HPDE6-E6E7 (cell line): ENCODE data around the gene BSN.

Experiments used
- DNase-seq: peaks from one replicate; pipeline ENCODE4 v3.0.0; 2011; ENCODE audit warnings: missing footprints; ENCODE audit errors: extremely low spot score

Gene BSN

GRCh38 chr3:49654955-49655556 is 100.8 kb downstream of the BSN start:
- DNase-seq: no peak

GRCh38 chr3:49655731-49656285 is 101.5 kb downstream of the BSN start:
- DNase-seq: no peak

GRCh38 chr3:49656541-49657112 is 102.3 kb downstream of the BSN start:
- DNase-seq: no peak

GRCh38 chr3:49657208-49657915 is 103.1 kb downstream of the BSN start:
- no peak for DNase-seq

GRCh38 chr3:49658711-49659110 is 104.4 kb downstream of the BSN start:
- no peak for DNase-seq

- DNase-seq: no peak
Measured at GRCh38 chr3:49659756-49660155, 105.5 kb downstream of the BSN start.

GRCh38 chr3:49661281-49661680 is 107.0 kb downstream of the BSN start:
- no peak for DNase-seq

GRCh38 chr3:49662021-49662420 is 107.7 kb downstream of the BSN start:
- DNase-seq: no peak

- DNase-seq: no peak
Measured at GRCh38 chr3:49662720-49663413, 108.6 kb downstream of the BSN start.

GRCh38 chr3:49663831-49664230 is 109.6 kb downstream of the BSN start:
- no peak for DNase-seq

- no peak for DNase-seq
Measured at GRCh38 chr3:49664300-49664699, 110.0 kb downstream of the BSN start.

GRCh38 chr3:49665822-49666519 is 111.7 kb downstream of the BSN start:
- DNase-seq: no peak

GRCh38 chr3:49666592-49666991 is 112.3 kb downstream of the BSN start:
- DNase-seq: no peak

GRCh38 chr3:49667701-49668413 is 113.6 kb downstream of the BSN start:
- DNase-seq: no peak

- DNase-seq: no peak
Measured at GRCh38 chr3:49668414-49668797, 114.1 kb downstream of the BSN start.

GRCh38 chr3:49668861-49669260 is 114.6 kb downstream of the BSN start:
- DNase-seq: no peak

GRCh38 chr3:49669352-49669751 is 115.1 kb downstream of the BSN start:
- DNase-seq: no peak

GRCh38 chr3:49670940-49671290 is 116.6 kb downstream of the BSN start:
- DNase-seq: no peak

- peak; percentile 37 for DNase-seq
Measured at GRCh38 chr3:49671291-49672288, 117.3 kb downstream of the BSN start.

- no peak for DNase-seq
Measured at GRCh38 chr3:49673121-49673714, 118.9 kb downstream of the BSN start.
